Measurements from ENCODE around the gene SPTBN1.
A peak's percentile ranks its signal among the peaks of the same experiment; 100 is the strongest.

The SPTBN1 gene

DNA sequence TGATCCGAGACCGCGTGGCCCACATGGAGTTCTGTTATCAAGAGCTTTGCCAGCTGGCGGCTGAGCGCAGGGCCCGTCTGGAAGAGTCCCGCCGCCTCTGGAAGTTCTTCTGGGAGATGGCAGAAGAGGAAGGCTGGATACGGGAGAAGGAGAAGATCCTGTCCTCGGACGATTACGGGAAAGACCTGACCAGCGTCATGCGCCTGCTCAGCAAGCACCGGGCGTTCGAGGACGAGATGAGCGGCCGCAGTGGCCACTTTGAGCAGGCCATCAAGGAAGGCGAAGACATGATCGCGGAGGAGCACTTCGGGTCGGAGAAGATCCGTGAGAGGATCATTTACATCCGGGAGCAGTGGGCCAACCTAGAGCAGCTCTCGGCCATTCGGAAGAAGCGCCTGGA lies 172.8 kb downstream of the SPTBN1 start:
- H3K9me3 Mint-ChIP-seq, result no peaks in the 10 kb centered on the region
- H3K4me3 Mint-ChIP-seq, result no peak overlapping the region
- H3K4me1 Mint-ChIP-seq, result peaks cover 25% of the 10 kb centered on the region
- H3K27ac Mint-ChIP-seq, result peak overlapping the region; percentile 90
- H3K27me3 Mint-ChIP-seq, result no peaks in the 10 kb centered on the region
- peaks cover 16% of the 10 kb centered on the region for H3K36me3 Mint-ChIP-seq

DNA sequence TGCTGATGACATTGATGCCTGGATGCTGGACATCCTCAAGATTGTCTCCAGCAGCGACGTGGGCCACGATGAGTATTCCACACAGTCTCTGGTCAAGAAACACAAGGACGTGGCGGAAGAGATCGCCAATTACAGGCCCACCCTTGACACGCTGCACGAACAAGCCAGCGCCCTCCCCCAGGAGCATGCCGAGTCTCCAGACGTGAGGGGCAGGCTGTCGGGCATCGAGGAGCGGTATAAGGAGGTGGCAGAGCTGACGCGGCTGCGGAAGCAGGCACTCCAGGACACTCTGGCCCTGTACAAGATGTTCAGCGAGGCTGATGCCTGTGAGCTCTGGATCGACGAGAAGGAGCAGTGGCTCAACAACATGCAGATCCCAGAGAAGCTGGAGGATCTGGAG lies 173.3 kb downstream of the SPTBN1 start:
- no peak overlapping the region for H3K27ac Mint-ChIP-seq
- H3K36me3 Mint-ChIP-seq, result peaks cover 15% of the 10 kb centered on the region
- no peak overlapping the region for H3K4me3 Mint-ChIP-seq
- H3K9me3 Mint-ChIP-seq, result no peaks in the 10 kb centered on the region
- peaks cover 29% of the 10 kb centered on the region for H3K4me1 Mint-ChIP-seq
- no peaks in the 10 kb centered on the region for H3K27me3 Mint-ChIP-seq

DNA sequence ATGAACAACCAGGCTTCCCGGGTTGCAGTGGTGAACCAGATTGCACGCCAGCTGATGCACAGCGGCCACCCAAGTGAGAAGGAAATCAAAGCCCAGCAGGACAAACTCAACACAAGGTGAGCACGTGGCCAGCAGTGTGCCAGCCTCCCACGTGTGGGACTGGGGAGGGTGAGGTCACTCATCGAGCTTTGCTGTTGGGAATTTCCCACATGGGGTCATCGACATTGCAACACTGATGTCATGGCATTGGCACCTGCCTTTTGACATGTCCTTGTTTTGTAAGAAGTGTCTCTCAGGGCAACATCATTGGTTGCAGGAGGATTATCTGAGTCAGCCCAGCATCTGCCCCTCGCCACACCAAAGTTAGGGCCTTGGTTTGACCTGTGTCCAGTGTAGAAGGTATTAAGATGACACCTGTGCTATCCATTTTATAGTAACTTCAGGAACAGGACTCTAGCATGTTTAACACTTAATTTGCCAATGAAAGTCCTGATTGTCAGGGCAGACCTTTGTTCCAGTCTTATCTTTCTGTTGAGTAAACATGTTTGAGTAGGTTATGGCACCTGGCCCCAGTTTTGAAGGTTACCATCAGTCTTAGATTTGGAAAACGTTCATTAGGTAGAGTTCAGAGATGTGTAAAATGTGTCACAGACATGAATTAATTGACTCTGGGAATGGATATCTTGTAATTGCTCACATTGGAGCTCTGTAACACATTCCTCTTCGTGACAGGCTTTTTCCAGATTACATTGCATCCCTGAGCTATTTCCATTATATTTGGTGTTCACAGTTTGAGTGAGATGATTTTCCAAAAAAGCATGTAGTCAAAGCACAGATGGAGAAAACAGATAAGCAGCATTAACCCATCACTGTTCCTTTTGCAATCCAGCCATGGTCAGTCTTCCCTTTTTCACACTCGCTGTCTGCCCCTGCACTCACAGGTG lies 174.1 kb downstream of the SPTBN1 start:
- Mint-ChIP-seq H3K36me3 (peaks cover 11% of the 10 kb centered on the region), H3K9me3 (no peaks in the 10 kb centered on the region), H3K27ac (no peak overlapping the region), H3K4me3 (no peak overlapping the region), H3K4me1 (peaks cover 37% of the 10 kb centered on the region), H3K27me3 (no peaks in the 10 kb centered on the region)

DNA sequence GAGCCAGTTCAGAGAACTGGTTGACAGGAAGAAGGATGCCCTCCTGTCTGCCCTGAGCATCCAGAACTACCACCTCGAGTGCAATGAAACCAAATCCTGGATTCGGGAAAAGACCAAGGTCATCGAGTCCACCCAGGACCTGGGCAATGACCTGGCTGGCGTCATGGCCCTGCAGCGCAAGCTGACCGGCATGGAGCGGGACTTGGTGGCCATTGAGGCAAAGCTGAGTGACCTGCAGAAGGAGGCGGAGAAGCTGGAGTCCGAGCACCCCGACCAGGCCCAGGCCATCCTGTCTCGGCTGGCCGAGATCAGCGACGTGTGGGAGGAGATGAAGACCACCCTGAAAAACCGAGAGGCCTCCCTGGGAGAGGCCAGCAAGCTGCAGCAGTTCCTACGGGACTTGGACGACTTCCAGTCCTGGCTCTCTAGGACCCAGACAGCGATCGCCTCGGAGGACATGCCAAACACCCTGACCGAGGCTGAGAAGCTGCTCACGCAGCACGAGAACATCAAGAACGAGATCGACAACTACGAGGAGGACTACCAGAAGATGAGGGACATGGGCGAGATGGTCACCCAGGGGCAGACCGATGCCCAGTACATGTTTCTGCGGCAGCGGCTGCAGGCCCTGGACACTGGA lies 174.9 kb downstream of the SPTBN1 start:
- Mint-ChIP-seq H3K4me3 (no peak overlapping the region), H3K27me3 (no peaks in the 10 kb centered on the region), H3K4me1 (peaks cover 42% of the 10 kb centered on the region), H3K36me3 (peaks cover 11% of the 10 kb centered on the region), H3K27ac (peak overlapping the region; percentile 70), H3K9me3 (no peaks in the 10 kb centered on the region)

DNA sequence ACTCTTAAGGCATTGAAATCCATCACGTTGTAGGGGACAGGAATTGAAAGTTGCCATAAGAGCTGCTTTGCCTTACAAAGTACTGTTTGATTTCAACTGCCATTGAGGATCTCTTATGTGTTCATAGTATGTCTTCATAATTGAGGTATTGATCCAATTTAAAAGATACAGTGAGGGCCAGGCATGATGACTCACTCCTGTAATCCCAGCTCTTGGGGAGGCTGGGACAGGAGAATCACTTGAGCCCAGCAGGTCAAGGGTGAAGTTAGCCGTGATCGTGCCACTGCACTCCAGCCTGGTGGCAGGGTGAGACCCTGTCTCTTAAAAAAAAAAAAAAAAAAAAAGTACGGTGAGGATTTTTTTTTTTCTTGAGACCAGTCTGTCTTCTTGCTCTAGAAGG lies 175.6 kb downstream of the SPTBN1 start:
- H3K4me3 Mint-ChIP-seq, result no peak overlapping the region
- H3K9me3 Mint-ChIP-seq, result no peaks in the 10 kb centered on the region
- H3K27ac Mint-ChIP-seq, result peak overlapping the region; percentile 41
- peaks cover 46% of the 10 kb centered on the region for H3K4me1 Mint-ChIP-seq
- H3K27me3 Mint-ChIP-seq, result no peaks in the 10 kb centered on the region
- H3K36me3 Mint-ChIP-seq, result peaks cover 10% of the 10 kb centered on the region

DNA sequence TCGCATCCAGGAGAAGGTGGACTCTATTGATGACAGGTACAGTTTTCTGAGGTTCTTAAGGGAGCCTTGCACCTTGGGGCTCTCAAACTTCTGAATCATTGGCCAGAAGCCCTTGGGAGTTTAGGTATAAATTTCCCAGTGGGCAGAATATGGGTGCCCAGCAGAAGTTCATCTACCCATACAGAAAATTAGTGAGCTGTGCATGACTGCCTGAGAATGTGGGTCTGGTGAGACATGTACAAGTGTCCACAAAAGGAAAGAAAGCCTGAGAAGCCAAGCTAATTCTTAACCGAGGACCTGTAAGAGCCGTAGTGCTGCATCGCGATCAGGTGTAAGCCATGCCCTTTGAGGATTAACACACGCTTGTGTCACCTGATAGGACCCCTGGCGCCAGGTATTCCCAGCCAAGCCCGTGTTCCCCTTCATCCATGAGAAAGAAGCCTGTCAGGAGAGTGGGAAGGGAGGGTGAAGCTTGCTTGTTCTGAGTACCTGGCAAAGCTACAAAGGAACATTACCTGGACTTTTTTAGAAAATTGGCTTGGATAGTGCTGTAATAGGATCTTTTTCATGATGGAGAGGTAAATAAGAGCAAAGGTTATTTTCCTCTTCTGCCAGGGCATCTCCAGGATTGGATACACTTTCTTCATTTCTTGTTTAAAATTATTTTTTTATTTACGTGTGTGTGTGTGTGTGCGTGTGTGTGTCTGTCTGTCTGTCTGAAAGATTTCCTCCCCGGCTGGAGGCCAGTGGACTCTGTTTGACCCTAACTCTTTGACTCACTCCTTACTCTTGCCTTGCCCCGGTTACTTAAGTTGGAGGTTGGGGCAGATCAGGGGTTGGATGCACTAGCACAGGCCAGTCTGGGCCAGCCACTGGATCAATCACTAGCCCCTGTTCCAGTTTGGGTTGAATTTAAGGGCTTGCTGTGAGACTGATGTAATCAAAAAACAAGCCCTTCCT lies 176.9 kb downstream of the SPTBN1 start:
- Mint-ChIP-seq H3K27me3 (no peaks in the 10 kb centered on the region), H3K9me3 (no peaks in the 10 kb centered on the region), H3K4me3 (no peak overlapping the region), H3K4me1 (peaks cover 51% of the 10 kb centered on the region), H3K27ac (peak overlapping the region; percentile 52), H3K36me3 (peaks cover 10% of the 10 kb centered on the region)

DNA sequence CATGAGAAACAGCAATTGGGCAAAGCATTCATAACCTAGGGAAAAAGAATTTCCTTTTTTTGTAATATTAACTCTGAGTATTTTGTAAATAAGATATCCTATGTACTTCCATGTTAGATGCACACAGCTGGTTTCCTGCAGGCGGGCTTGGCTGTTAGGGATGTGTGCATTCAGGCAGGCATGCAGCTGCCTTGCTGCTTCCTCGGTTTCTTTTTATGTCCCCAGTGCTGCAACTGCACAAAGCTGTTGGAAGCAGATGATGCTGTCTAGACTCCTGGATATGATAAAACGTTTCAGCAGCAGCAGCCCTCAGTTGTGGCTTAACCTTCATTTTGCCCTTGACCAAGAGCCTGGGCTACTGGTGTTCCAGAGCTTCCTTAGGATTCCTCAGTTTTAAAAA lies 177.9 kb downstream of the SPTBN1 start:
- Mint-ChIP-seq H3K9me3 (no peaks in the 10 kb centered on the region), H3K4me1 (peaks cover 47% of the 10 kb centered on the region), H3K27ac (peak overlapping the region; percentile 81), H3K4me3 (no peak overlapping the region), H3K27me3 (no peaks in the 10 kb centered on the region), H3K36me3 (peaks cover 9% of the 10 kb centered on the region)

DNA sequence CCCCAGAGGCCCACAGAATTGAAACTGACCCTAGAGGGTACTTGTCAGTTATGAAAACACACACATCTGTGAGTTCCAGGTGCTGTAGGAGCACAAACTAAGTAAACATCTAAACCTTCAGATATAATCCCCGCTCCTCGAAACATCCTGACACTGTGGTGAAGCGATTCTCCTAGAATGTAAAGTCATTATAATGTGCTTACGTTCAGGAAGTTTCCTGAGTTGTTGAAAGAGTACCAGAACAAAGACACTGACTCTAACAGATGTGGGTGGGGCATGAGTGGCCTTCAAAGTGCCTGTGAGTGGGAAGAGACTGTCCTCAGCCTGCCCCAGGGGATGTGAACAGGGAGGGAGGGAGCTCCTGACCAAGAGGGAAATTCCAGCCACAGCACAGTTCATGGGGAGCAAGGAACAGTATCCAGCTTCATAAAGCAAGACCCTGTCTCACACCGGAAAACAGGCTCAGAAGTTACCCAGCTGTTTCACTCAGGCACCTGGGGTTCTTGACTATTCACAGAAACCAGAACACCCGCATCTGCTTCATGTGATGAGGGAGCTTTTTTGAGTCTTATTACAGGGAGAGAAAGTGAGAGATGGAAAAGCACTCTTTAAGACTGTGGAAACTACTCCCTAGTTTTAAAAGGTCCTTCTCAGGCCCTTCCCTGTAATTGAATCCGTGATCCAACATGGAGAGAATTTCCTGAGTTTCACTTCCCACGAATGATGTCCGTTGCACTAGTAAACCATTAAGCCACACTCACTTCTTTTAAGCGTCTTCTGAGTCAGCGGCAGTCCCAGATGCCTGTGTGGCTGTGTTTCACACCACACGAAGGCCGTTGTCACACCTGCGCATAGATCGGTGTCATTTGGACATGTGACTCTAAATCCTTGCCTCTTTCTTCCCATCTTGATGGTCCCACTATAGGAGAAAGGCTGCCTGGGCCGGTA lies 178.7 kb downstream of the SPTBN1 start:
- Mint-ChIP-seq H3K27ac (peak overlapping the region; percentile 81), H3K9me3 (no peaks in the 10 kb centered on the region), H3K4me1 (peaks cover 47% of the 10 kb centered on the region), H3K36me3 (peaks cover 8% of the 10 kb centered on the region), H3K4me3 (no peak overlapping the region), H3K27me3 (no peaks in the 10 kb centered on the region)

DNA sequence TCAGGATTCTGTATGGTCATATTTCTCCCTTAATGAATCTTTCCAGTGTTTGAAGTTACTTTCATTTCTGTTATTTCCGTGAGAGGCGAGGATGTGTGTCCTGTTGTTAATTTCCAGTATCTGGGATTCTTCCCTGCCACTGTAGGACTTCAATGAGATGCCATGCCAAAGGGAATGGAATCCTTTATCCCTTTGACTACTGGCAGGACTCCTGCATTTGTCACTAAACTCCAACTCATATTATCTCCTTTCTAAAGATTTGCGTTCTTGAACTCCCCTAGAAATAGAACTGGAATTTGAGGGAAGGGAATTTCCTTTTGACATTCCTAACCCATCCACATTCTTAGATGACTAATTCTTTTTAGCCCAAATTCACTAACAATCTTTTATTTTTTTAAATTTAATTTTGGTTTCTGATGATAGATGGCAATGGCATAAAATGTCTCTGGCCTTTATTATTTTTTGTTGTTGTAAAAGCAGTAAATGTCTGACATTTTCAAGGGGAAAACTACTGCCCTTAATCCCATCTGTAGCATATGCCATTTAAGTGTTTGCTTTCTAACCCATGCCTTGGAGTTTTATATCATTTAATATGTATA lies 179.5 kb downstream of the SPTBN1 start:
- no peak overlapping the region for H3K4me3 Mint-ChIP-seq
- peaks cover 42% of the 10 kb centered on the region for H3K4me1 Mint-ChIP-seq
- H3K9me3 Mint-ChIP-seq, result no peaks in the 10 kb centered on the region
- H3K27ac Mint-ChIP-seq, result peak overlapping the region; percentile 81
- peaks cover 8% of the 10 kb centered on the region for H3K36me3 Mint-ChIP-seq
- H3K27me3 Mint-ChIP-seq, result no peaks in the 10 kb centered on the region

DNA sequence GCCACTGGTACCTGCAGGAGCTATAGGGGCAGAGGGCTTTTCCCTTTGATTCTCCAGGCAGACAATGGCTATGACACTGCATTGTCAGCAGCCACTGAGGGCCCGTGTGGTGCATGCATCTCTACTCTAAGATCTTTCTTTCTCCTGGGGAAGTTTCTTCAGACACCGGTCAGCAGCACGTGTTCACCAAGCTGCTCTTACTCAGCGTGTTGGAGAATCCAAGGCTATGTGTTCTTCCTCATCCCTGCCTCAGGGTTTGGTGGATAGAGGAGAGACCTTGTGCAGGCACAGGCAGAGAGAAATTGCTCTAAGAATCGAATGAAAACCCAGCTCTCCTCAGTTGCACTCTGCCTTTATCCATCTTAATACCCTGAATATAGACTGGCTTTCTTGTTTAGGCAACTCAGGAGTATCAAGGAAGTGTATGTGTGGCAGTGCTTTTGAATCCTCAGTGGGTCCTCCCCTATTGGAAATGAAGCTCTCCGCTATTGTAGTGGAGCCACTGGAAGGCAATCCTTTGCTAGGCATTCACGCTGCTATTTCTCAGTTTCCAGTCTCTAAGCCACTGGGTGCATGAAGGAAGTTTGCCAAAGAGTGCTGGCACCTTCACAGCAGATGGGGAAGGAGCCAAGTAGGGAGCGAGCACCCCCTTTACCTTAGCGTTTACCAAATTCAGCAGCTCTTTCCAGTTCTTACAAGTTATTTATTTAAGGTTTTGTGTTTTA lies 180.4 kb downstream of the SPTBN1 start:
- no peaks in the 10 kb centered on the region for H3K9me3 Mint-ChIP-seq
- H3K4me1 Mint-ChIP-seq, result peaks cover 42% of the 10 kb centered on the region
- H3K4me3 Mint-ChIP-seq, result no peak overlapping the region
- no peaks in the 10 kb centered on the region for H3K27me3 Mint-ChIP-seq
- H3K27ac Mint-ChIP-seq, result no peak overlapping the region
- peaks cover 8% of the 10 kb centered on the region for H3K36me3 Mint-ChIP-seq

DNA sequence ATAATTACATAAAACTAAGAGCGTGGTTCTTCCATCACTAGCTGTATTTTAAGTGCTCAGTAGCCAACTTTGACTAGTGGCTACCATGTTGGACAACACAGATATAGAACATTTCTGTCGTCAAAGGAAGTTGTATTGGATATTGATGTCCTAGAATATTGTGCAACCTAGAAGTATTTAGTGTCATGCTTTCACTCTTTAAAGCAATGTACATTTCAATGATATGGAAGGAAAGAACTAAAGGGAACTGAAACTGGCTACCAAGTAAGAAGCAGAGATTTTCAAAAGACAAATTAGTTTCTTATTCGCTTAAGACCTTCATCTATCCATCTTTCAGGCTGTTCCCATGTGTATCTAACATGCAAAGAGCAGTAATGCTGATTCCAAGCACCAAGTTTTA lies 182.0 kb downstream of the SPTBN1 start:
- H3K36me3 Mint-ChIP-seq, result peaks cover 11% of the 10 kb centered on the region

DNA sequence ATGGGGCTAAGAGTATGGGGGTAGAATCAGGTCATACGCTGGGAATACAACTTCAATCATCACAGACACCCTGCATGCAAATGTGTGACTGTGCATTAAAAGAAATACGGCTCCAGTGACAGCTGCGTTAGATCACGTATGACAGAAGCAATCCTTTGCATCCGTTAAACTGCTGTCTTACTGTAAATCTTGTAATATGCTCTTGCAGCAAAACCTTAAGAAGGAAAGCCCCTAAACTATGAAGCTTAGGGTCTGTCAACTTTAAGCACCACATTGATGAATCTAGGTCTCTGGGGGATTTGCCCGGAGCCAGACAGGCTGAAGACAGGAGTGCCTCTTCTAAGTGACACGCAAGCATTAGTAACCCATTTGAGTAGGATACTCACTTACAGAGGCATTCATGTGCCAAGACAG lies 182.7 kb downstream of the SPTBN1 start:
- peaks cover 9% of the 10 kb centered on the region for H3K36me3 Mint-ChIP-seq

More for the DNA sequence above, 182.0 kb downstream of the SPTBN1 start:
- H3K9me3 Mint-ChIP-seq, result no peaks in the 10 kb centered on the region
- no peaks in the 10 kb centered on the region for H3K27me3 Mint-ChIP-seq
- H3K4me3 Mint-ChIP-seq, result no peak overlapping the region
- peak overlapping the region; percentile 70 for H3K27ac Mint-ChIP-seq
- peaks cover 41% of the 10 kb centered on the region for H3K4me1 Mint-ChIP-seq

DNA sequence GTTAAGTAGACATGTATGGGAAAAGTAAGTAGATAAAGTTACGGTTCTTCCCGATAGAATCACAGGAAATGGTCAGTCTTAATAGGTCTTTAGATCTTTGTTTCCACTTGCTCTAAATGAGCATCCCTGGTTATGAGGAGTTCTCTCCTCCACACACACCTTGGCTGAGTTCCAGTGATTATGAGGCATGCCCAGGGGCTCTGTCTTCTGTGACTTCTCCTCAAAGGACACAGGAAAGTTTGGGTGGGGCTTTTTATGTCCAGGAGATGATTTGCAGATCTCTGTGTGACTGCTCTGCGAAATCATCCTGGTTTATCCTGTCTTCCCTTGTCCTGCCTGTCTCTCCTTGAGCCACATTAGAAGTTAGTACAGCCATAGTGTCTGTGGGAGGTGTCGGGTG lies 183.5 kb downstream of the SPTBN1 start:
- H3K27ac Mint-ChIP-seq, result peak overlapping the region; percentile 86
- H3K9me3 Mint-ChIP-seq, result no peaks in the 10 kb centered on the region
- H3K27me3 Mint-ChIP-seq, result no peaks in the 10 kb centered on the region
- H3K4me3 Mint-ChIP-seq, result no peak overlapping the region
- H3K4me1 Mint-ChIP-seq, result peaks cover 26% of the 10 kb centered on the region
- H3K36me3 Mint-ChIP-seq, result peaks cover 9% of the 10 kb centered on the region

More for the DNA sequence above, 182.7 kb downstream of the SPTBN1 start:
- Mint-ChIP-seq H3K4me3 (no peak overlapping the region), H3K9me3 (no peaks in the 10 kb centered on the region), H3K4me1 (peaks cover 34% of the 10 kb centered on the region), H3K27ac (peak overlapping the region; percentile 80), H3K27me3 (no peaks in the 10 kb centered on the region)
